HFF-Myc (cell line): ENCODE results near the gene SLC35E4.

Source experiments
- DNase-seq: peaks from one replicate; pipeline ENCODE4 v3.0.0-alpha.2; 2011; ENCODE audit warnings: low read depth; ENCODE audit errors: extremely low read depth
- H3K4me3 ChIP-seq: replicated peaks from 2 replicates; pipeline ENCODE4 v1.5.1; 2011; ENCODE audit warnings: low read depth, mild to moderate bottlenecking, control low read depth, low read length
- TF ChIP-seq, protein P1 (sequence below): IDR thresholded peaks from 2 replicates; pipeline ENCODE4 v1.5.1; 2012; ENCODE audit warnings: mild to moderate bottlenecking, low read depth, low read length, control low read depth; ENCODE audit errors: missing control alignments

SLC35E4 gene

GRCh38 chr22:30640361-30640760, 4.8 kb downstream of the SLC35E4 start:
- H3K4me3 ChIP-seq = no peak overlapping the region
- no peak for DNase-seq
- TF ChIP-seq, protein P1, sequence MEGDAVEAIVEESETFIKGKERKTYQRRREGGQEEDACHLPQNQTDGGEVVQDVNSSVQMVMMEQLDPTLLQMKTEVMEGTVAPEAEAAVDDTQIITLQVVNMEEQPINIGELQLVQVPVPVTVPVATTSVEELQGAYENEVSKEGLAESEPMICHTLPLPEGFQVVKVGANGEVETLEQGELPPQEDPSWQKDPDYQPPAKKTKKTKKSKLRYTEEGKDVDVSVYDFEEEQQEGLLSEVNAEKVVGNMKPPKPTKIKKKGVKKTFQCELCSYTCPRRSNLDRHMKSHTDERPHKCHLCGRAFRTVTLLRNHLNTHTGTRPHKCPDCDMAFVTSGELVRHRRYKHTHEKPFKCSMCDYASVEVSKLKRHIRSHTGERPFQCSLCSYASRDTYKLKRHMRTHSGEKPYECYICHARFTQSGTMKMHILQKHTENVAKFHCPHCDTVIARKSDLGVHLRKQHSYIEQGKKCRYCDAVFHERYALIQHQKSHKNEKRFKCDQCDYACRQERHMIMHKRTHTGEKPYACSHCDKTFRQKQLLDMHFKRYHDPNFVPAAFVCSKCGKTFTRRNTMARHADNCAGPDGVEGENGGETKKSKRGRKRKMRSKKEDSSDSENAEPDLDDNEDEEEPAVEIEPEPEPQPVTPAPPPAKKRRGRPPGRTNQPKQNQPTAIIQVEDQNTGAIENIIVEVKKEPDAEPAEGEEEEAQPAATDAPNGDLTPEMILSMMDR = no peak

- TF ChIP-seq, protein P1 = no peak
- H3K4me3 ChIP-seq = no peak overlapping the region
- no peak for DNase-seq
Measured at GRCh38 chr22:30640839-30641430, 5.4 kb downstream of the SLC35E4 start.

DNA sequence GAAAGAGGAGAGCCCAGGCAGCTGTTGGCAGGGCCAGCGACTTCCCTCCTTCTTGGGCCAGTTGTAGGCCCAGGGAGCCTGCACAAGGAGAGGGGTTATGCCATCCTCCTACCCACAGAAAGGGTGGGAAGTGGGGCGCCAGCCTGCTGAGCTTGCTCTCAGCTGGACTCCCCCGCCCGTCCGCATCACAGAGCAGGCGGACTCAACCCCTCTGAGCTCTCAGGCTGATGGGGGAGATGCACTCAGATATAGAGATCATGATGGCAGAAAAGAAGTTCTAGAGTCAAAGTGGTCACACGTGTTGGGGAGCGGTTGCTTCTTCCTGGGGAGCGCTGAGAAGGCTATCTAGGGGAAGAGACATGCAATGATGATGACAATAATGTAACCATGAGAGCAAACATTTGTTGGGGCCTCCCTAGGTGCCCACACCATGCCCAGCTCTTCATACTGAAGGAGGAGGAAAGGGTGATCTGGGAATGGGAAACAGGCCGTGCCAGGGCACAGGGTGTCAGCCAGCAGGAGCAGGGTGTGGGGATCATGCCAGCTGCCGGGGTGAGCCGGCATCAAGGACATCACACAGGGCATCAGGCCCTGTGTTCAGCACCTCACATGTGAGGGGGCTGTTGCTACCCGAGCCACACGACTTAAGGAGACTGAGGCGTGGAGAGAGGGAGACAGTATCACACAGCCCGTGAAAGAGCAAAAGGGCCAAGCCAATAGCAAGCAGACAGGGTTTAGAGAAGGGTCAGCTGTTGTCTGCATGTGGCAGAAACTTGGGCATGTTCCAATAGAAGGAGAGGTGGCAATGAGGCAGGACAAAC, 7.7 kb downstream of the SLC35E4 start:
- no peak overlapping the region for H3K4me3 ChIP-seq
- no peak for DNase-seq
- TF ChIP-seq, protein P1 = no peak

DNA sequence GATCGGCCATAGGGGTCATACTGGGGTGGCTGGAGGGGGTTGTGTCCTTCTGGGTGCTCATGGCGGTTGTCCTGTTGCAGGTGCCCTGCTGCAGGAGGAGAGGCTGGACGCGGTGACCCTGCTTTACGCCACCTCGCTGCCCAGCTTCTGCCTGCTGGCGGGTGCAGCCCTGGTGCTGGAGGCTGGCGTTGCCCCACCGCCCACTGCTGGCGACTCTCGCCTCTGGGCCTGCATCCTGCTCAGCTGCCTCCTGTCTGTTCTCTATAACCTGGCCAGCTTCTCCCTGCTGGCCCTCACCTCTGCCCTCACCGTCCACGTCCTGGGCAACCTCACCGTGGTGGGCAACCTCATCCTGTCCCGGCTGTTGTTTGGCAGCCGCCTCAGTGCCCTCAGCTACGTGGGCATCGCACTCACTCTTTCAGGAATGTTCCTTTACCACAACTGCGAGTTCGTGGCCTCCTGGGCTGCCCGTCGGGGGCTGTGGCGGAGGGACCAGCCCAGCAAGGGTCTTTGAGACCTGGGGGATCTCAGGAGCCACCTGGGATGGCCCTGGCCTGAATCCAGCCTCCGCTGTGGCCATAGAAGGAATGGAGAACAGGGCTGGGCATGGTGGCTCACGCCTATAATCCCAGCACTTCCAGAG, 11.1 kb downstream of the SLC35E4 start:
- no peak overlapping the region for H3K4me3 ChIP-seq
- no peak for DNase-seq
- TF ChIP-seq, protein P1 = no peak

DNA sequence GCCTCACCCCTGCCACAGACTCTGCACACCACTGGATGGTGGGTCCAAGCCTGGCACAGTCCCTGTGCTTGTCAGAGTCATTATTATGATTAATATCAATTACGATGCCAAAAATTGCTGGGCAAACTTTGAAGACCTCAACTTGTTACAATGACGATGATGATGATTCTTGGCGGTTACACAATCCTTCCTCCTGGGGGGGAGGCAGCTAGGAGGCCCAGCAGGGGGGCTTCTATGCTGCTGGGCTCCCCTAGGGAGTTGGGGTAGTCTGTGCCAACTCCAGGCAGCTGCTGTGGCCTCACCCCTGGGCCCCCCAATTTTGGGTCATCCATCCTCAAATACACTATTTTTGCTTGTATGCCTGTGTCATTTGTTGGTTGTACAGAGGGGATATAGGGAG, 12.0 kb downstream of the SLC35E4 start:
- TF ChIP-seq, protein P1 = no peak
- DNase-seq = no peak
- no peak overlapping the region for H3K4me3 ChIP-seq

DNA sequence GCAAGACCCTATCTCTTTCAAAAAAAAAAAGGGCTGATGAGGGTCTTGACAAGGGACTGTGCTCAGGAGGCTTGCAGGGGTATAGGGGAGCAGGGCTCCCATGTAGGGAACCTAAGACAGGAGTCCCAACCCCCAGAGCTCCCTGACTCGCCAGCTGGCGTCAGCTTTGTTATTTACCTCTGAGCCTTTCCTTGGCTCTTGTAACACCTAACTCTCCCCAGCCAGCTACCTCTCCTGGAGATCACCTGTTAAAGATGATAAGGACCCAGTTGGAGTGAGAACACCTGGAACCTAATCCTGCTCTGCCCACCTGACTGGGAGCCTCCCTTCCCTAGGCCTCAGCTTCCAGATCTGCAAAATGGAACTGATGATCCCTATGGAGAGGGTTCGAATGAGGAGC, 13.2 kb downstream of the SLC35E4 start:
- H3K4me3 ChIP-seq = no peak overlapping the region
- TF ChIP-seq, protein P1 = no peak
- no peak for DNase-seq
